ENCODE data around the gene PPHLN1.

PPHLN1 gene, protein sequence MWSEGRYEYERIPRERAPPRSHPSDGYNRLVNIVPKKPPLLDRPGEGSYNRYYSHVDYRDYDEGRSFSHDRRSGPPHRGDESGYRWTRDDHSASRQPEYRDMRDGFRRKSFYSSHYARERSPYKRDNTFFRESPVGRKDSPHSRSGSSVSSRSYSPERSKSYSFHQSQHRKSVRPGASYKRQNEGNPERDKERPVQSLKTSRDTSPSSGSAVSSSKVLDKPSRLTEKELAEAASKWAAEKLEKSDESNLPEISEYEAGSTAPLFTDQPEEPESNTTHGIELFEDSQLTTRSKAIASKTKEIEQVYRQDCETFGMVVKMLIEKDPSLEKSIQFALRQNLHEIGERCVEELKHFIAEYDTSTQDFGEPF

DNA sequence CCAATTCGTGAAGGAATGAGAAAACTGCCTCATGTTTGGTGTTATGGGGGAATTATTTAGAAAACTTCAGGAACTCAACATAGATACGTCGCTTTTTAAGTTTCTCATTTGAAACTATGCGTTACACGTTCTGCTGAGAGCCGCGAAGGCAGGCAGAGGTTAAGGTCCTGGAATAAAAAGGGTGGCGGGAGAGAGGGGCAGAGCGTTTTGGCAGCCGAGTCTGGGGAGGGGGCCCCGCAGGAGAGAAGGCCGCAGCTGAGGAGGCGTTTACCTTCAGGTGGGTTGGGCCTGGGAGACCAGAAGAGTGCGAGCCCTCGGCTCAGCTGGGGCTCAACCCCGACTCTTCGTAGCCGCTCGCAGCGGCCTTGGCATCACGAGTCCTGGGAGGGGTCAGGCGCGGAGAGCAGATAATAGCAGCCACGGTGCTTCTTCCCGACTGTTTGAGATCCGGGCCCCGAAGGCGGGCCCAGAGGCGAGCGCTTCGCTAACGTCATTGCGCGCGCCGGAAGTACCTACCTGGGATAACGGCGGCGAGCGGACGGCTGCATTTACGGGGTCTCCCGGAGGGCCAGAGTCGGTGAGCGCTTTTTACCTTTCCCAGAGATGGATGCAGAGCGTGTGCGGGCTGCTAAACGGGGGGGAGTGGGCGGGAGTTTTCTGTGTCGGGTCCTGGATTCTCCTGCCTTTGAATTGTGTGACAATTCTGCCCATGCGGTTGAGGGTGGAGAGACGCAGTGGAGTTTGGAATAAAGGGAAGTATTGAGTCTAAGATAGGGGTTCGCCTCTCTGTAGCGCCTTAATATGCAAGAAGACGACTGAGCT is at the start of gene PPHLN1, which contains the start of gene ZCRB1:
Gene PPHLN1 (plus strand): TSS at position 515 of the 822 bp plus-strand sequence. CDS start 9,736 bp downstream, outside the sequence.
Gene ZCRB1 (minus strand): TSS at position 442 of the 822 bp plus-strand sequence. CDS start 1,992 bp downstream, outside the sequence.
- peak; percentile 70 for DNase-seq

- no peak for DNase-seq
Measured at GRCh38 chr12:42277396-42278127, 48.4 kb upstream of the PPHLN1 start.

DNA sequence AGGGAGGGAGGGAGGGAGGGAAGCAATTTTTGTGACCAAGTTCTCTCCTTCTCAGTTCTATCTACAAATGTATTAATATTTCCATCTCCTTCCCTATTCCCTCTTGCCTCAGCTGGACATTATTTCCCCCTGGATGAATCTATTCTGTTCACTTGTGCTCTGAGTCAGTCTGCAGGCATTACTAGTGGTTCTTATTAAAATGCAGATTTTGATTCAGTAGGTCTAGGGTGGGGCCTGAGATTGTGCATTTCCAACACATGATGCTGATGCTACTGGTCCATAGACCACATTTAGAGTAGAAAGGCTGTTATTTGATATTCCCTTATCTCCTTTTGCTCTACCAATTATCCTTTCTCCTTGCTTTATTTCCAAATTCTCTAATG is 47.8 kb upstream of the PPHLN1 start:
- DNase-seq: no peak

GRCh38 chr12:42281278-42281677 is 44.7 kb upstream of the PPHLN1 start:
- DNase-seq: no peak

- no peak for DNase-seq
Measured at GRCh38 chr12:42281844-42282243, 44.1 kb upstream of the PPHLN1 start.

- DNase-seq: no peak
Measured at GRCh38 chr12:42282294-42282693, 43.7 kb upstream of the PPHLN1 start.

- DNase-seq: no peak
Measured at GRCh38 chr12:42283739-42284138, 42.2 kb upstream of the PPHLN1 start.

DNA sequence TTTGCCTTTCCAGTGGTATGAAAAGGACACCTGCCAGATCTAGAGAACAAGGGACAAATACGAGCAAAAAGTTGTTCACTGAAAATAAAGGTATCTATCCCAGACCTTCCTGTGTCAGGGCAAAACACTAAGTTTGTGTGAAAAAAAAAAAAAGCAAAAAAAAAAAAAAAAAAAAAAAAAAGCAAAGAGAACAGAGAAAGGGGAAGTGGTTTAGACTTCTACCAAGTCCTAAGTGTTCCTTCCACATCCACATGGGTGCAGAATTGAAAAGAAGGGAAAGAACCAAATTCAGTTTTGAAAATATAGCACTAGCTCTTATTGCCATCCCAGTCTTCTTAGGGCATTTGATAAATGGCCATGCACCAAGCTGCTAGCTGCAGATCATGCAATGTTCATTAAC is 41.8 kb upstream of the PPHLN1 start:
- no peak for DNase-seq

GRCh38 chr12:42284876-42285275 is 41.1 kb upstream of the PPHLN1 start:
- no peak for DNase-seq

DNA sequence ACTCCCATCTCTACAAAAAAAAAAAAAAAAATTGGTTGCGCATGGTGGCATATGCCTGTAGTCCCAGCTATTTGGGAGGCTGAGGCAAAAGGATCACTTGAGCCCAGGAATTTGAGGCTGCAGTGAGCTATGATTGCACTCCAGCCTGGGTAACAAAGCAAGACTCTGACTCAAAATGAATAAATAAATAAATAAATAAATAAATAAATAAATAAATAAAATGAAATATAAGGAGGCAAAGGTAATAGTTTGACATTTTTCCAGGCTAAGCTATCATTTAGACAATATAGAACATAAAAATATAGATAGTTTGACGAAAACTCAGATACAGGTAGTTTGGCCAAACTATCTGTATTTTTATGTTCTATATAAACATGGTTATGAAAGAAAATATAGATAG is 40.5 kb upstream of the PPHLN1 start:
- no peak for DNase-seq

- no peak for DNase-seq
Measured at GRCh38 chr12:42286741-42287140, 39.2 kb upstream of the PPHLN1 start.

DNA sequence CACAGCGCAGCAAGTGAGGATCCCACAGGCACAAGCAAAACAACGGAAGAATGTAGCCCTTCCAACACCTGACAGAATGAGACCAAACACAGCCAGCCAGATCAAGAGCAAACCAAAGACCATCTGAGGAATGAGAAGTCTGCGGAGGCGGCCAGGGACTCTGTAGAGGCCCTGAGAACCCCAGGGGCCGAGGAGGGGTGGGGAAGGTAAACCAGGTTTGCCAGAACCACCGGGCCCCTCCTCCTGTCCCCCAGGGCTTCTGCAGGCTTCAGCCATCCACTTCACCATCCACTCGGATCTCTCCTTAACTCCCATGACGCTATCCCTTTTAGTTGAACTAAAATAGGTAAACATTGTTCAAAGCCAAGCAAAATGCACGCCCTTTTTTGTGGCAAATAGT is 37.4 kb upstream of the PPHLN1 start:
- no peak for DNase-seq

DNA sequence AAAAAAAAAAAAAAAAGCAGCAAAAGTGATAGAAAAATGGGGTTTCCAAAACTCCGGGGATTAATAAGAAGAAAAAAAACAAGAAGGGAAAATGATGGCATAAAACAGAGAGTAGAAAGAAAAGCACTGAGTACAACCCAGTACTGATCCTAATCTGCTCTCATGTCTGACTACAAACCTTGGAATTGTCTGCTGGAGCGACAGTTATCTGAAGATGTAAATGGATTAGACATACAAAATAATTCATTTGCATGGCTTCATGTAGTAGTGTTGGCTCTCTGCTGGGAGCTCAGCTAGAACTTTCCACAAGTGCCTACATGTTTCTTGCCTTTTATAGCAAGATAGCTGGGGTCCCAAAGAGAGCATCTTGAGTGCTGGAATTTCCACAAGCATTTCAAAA is 34.3 kb upstream of the PPHLN1 start:
- no peak for DNase-seq

GRCh38 chr12:42296503-42297109 is 29.4 kb upstream of the PPHLN1 start:
- DNase-seq: no peak

GRCh38 chr12:42298887-42299286 is 27.1 kb upstream of the PPHLN1 start:
- DNase-seq: no peak

GRCh38 chr12:42299392-42300308 is 26.3 kb upstream of the PPHLN1 start:
- no peak for DNase-seq

- DNase-seq: no peak
Measured at GRCh38 chr12:42306297-42306696, 19.7 kb upstream of the PPHLN1 start.

DNA sequence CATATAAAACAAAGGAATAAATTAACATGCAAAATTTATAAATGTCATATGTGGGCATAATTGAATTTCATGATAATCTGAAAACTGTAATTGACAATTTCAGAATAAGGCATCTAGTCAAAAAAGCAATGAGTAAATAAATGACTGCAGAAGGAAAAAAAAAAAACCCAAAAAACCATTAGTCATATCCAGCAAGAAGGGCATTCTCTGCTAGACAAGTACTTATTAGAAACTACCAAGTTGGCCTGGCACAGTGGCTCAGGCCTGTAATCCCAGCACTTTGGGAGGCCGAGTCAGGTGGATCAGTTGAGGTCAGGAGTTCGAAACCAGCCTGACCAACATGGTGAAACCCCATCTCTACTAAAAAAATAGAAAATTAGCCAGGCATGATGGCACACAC is 17.6 kb upstream of the PPHLN1 start:
- DNase-seq: no peak

DNA sequence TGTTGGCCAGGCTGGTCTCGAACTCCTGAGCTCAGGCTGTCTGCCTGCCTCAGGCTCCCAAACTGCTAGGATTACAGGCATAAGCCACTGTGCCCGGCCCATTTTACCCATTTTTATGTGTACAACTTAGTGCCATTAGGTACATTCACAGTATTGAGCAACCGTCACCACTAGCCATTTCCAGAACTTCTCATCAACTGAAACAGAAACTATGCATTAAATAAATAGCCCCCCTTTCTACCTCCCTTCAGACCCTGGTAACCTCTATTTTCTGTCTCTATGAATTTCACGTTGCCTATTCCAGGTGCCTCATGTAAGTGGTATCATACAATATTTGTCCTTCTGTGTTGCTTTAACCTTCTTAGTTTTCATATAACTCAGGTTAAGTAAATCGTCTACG is 16.0 kb upstream of the PPHLN1 start:
- no peak for DNase-seq

- DNase-seq: no peak
Measured at GRCh38 chr12:42315108-42315507, 10.9 kb upstream of the PPHLN1 start.

- no peak for DNase-seq
Measured at GRCh38 chr12:42320796-42321195, 5.2 kb upstream of the PPHLN1 start.

GRCh38 chr12:42322567-42322966 is 3.4 kb upstream of the PPHLN1 start:
- DNase-seq: no peak
